Body of pancreas (tissue), 4 donors: ENCODE data around the gene ARL8B. TPM values are rescaled to one million over a fixed set of nuclear protein-coding genes. Genes with fewer than 3 reads are reported as not detected.

Source experiments
- ATAC-seq: fragments of 150-250 bp; one replicate; pipeline ENCODE4 v1.9.1; 2016
- DNase-seq, 4 donors: peaks; one replicate each; pipeline ENCODE4 v3.0.0-alpha.2; 2019
- H3K27ac ChIP-seq, 4 donors: fragments of 200-600 bp; sonication (generic); 1 replicate in 3 of 4; 2 replicates in 1 of 4; pipeline versions ENCODE4 v1.5.1 to v1.6.1; 2016 to 2019; ENCODE audit warnings: mild to moderate bottlenecking in 1 of 4, mixed read lengths in 1 of 4, moderate library complexity in 1 of 4
- H3K27me3 ChIP-seq, 2 donors: fragments of 200-600 bp; sonication (generic); one replicate each; pipeline ENCODE4 v1.6.0; 2016; ENCODE audit warnings: mild to moderate bottlenecking in 1 of 2
- H3K36me3 ChIP-seq, 2 donors: fragments of 200-600 bp; sonication (generic); replicated peaks in 1 of 2; 2 replicates each; pipeline ENCODE4 v1.5.1; 2016; ENCODE audit warnings: low read depth in 2 of 2; ENCODE audit not compliant: insufficient read depth in 1 of 2
- H3K4me1 ChIP-seq: fragments of 200-600 bp; sonication (generic); one replicate; pipeline ENCODE4 v1.6.0; 2016
- H3K4me3 ChIP-seq, 2 donors: fragments of 200-600 bp; sonication (generic); 1 replicate in 1 of 2; 2 replicates in 1 of 2; pipeline ENCODE4 v1.5.1; 2016 to 2019
- H3K9me3 ChIP-seq, 3 donors: fragments of 200-600 bp; sonication (generic); 1 replicate in 2 of 3; 2 replicates in 1 of 3; pipeline ENCODE4 v1.5.1; 2016
- CTCF ChIP-seq, 7 experiments: fragments of 450-650 bp in 4 of 7; fragments of 200-600 bp in 3 of 7; sonication (generic) in 3 of 7; IDR thresholded peaks; one replicate each; pipeline ENCODE4 v1.5.1; 2016 to 2019; ENCODE audit warnings: antibody characterized with exemption in 7 of 7
- POLR2A ChIP-seq, 3 donors: fragments of 450-650 bp; IDR thresholded peaks; one replicate each; pipeline ENCODE4 v1.6.1; 2016; ENCODE audit warnings: antibody characterized with exemption in 3 of 3, mild to moderate bottlenecking in 2 of 3
- WGBS, 2 donors: methylation state at CpG; one replicate each; pipeline ENCODE4 v1.1.5; 2017; 5-methylcytosine and 5-hydroxymethylcytosine counted together
- intact Hi-C: fragments of 100-400 bp; cut with DNase I; formaldehyde crosslinking; loops from one replicate; pipeline ENCODE4 v1.15.1; 2023
- total RNA-seq, 2 donors: library from RNA; depleted of rRNA; stranded (reverse); fragments of >200 nt; gene quantifications; one replicate each; pipeline ENCODE4 v1.1.0, GENCODE V29; 2016

ARL8B gene
- total RNA-seq, 2 donors from 2014 or later: 21.0 to 30.3 TPM

- intact Hi-C loops: no loop called here
- Histone ChIP-seq H3K4me3 (no peak overlapping the region), H3K4me1 (no peaks in the 10 kb centered on the region), H3K27me3 (no peaks in the 10 kb centered on the region), H3K27ac (no peak overlapping the region), H3K36me3 (no peaks in the 10 kb centered on the region), H3K9me3 (no peaks in the 10 kb centered on the region)
- TF ChIP-seq CTCF (IDR thresholded peaks at IDR 0.05) (no peak), POLR2A (IDR thresholded peaks at IDR 0.05) (no peak)
- 62 to 66% methylated on average over 4 of the region's 4 CpGs for WGBS, 2 donors
- DNase-seq: no peak
- no peak for ATAC-seq
Measured at GRCh38 chr3:5087209-5087608, 34.9 kb upstream of the ARL8B start.

GRCh38 chr3:5090197-5090596 is 31.9 kb upstream of the ARL8B start:
- no peak overlapping the region for H3K4me3 ChIP-seq
- intact Hi-C loops: no loop called here
- no peak overlapping the region for H3K27ac ChIP-seq
- no peaks in the 10 kb centered on the region for H3K36me3 ChIP-seq
- no peaks in the 10 kb centered on the region for H3K9me3 ChIP-seq
- TF ChIP-seq POLR2A (IDR thresholded peaks at IDR 0.05) (no peak), CTCF (IDR thresholded peaks at IDR 0.05) (no peak)
- H3K27me3 ChIP-seq: no peaks in the 10 kb centered on the region
- H3K4me1 ChIP-seq: no peaks in the 10 kb centered on the region
- no peak for DNase-seq
- no peak for ATAC-seq
- 70 to 73% methylated on average over 4 to 5 of the region's 5 CpGs for WGBS, 2 donors

GRCh38 chr3:5092018-5092417 is 30.1 kb upstream of the ARL8B start:
- Histone ChIP-seq H3K36me3 (no peaks in the 10 kb centered on the region), H3K27me3 (no peaks in the 10 kb centered on the region), H3K4me3 (no peak overlapping the region), H3K27ac (no peak overlapping the region), H3K4me1 (no peaks in the 10 kb centered on the region), H3K9me3 (no peaks in the 10 kb centered on the region)
- intact Hi-C loops: no loop called here
- WGBS, 2 donors: 85 to 86% methylated on average over 1 of the region's 1 CpG
- DNase-seq (no peak), ATAC-seq (no peak)
- TF ChIP-seq CTCF (IDR thresholded peaks at IDR 0.05): no peak
- TF ChIP-seq POLR2A (IDR thresholded peaks at IDR 0.05): no peak

- H3K4me3 ChIP-seq: no peak overlapping the region
- WGBS, 2 donors: 78 to 82% methylated on average over 2 of the region's 2 CpGs
- no peak for DNase-seq
- no peak for TF ChIP-seq CTCF (IDR thresholded peaks at IDR 0.05)
- TF ChIP-seq POLR2A (IDR thresholded peaks at IDR 0.05): no peak
- no peaks in the 10 kb centered on the region for H3K9me3 ChIP-seq
- H3K27ac ChIP-seq: no peak overlapping the region
- H3K4me1 ChIP-seq: no peaks in the 10 kb centered on the region
- intact Hi-C loops: no loop called here
- no peaks in the 10 kb centered on the region for H3K36me3 ChIP-seq
- ATAC-seq: no peak
- H3K27me3 ChIP-seq: no peaks in the 10 kb centered on the region
Measured at GRCh38 chr3:5093731-5094130, 28.4 kb upstream of the ARL8B start.

GRCh38 chr3:5095886-5096285 is 26.2 kb upstream of the ARL8B start:
- ATAC-seq: no peak
- 4 to 12% methylated on average over 13 to 30 of the region's 34 CpGs for WGBS, 2 donors
- no peak for DNase-seq
- H3K27ac ChIP-seq: no peak overlapping the region
- no peaks in the 10 kb centered on the region for H3K36me3 ChIP-seq
- H3K4me3 ChIP-seq: no peak overlapping the region
- no peaks in the 10 kb centered on the region for H3K4me1 ChIP-seq
- no peaks in the 10 kb centered on the region for H3K9me3 ChIP-seq
- intact Hi-C loops: no loop called here
- TF ChIP-seq POLR2A (IDR thresholded peaks at IDR 0.05) (no peak), CTCF (IDR thresholded peaks at IDR 0.05) (no peak)
- H3K27me3 ChIP-seq: no peaks in the 10 kb centered on the region
